GM23248 (cell line): ENCODE data around the gene FOXK1. TPM values are rescaled to one million over a fixed set of nuclear protein-coding genes. Genes with fewer than 3 reads are reported as not detected.
"Not testable (repeated sequence)": the region's sequence is repeated elsewhere in the genome, so short reads cannot be mapped to it uniquely, and the experiment has no call there.

Experiments
- DNase-seq: peaks from one replicate; pipeline ENCODE4 v3.0.0-alpha.2; 2015
- H2AFZ ChIP-seq: fragments of 200-600 bp; sonication (generic); 2 replicates; pipeline ENCODE4 v1.6.1; 2016; ENCODE audit warnings: antibody characterized with exemption
- H3F3A ChIP-seq: fragments of 200-600 bp; sonication (generic); 2 replicates; pipeline ENCODE4 v1.6.1; 2016; ENCODE audit warnings: mild to moderate bottlenecking, antibody characterized with exemption, mixed run types; ENCODE audit not compliant: insufficient read depth
- H3K27ac ChIP-seq: fragments of 200-600 bp; sonication (generic); 2 replicates; pipeline ENCODE4 v1.5.1; 2016; ENCODE audit warnings: mild to moderate bottlenecking
- H3K27me3 ChIP-seq: fragments of 200-600 bp; sonication (generic); replicated peaks from 2 replicates; pipeline ENCODE4 v1.6.1; 2016; ENCODE audit warnings: mild to moderate bottlenecking; ENCODE audit not compliant: insufficient read depth
- H3K36me3 ChIP-seq: fragments of 200-600 bp; sonication (generic); 2 replicates; pipeline ENCODE4 v1.6.1; 2016; ENCODE audit warnings: low read depth, mild to moderate bottlenecking
- H3K4me1 ChIP-seq: fragments of 200-600 bp; sonication (generic); 2 replicates; pipeline ENCODE4 v1.6.1; 2016; ENCODE audit warnings: mild to moderate bottlenecking; ENCODE audit not compliant: insufficient read depth
- H3K4me2 ChIP-seq: fragments of 200-600 bp; sonication (generic); one replicate; pipeline ENCODE4 v1.6.1; 2016; ENCODE audit warnings: mild to moderate bottlenecking; ENCODE audit not compliant: unreplicated experiment
- H3K4me3 ChIP-seq: fragments of 200-600 bp; sonication (generic); 2 replicates; pipeline ENCODE4 v1.5.1; 2016; ENCODE audit warnings: mild to moderate bottlenecking
- H3K79me2 ChIP-seq: fragments of 200-600 bp; sonication (generic); 2 replicates; pipeline ENCODE4 v1.6.1; 2016; ENCODE audit warnings: mild to moderate bottlenecking; ENCODE audit not compliant: insufficient read depth
- H3K9ac ChIP-seq: fragments of 200-600 bp; sonication (generic); 2 replicates; pipeline ENCODE4 v1.6.1; 2016; ENCODE audit warnings: mild to moderate bottlenecking
- H3K9me2 ChIP-seq: fragments of 200-600 bp; sonication (generic); 2 replicates; pipeline ENCODE4 v1.6.1; 2016; ENCODE audit warnings: mixed run types, mild to moderate bottlenecking, moderate library complexity; ENCODE audit not compliant: insufficient read depth
- H3K9me3 ChIP-seq: fragments of 200-600 bp; sonication (generic); one replicate; pipeline ENCODE4 v1.6.1; 2017; ENCODE audit warnings: low read depth
- H4K20me1 ChIP-seq: fragments of 200-600 bp; sonication (generic); 2 replicates; pipeline ENCODE4 v1.6.0; 2016; ENCODE audit not compliant: insufficient read depth
- EZH2 ChIP-seq: fragments of 200-600 bp; sonication (generic); IDR thresholded peaks from 2 replicates; pipeline ENCODE4 v1.6.1; 2018; ENCODE audit warnings: antibody characterized with exemption, mild to moderate bottlenecking; ENCODE audit not compliant: insufficient read depth, poor library complexity, severe bottlenecking
- EZH2phosphoT487 ChIP-seq: fragments of 200-600 bp; sonication (generic); IDR thresholded peaks from 2 replicates; pipeline ENCODE4 v1.6.1; 2018; ENCODE audit warnings: antibody characterized with exemption, moderate library complexity, mild to moderate bottlenecking, low read depth; ENCODE audit not compliant: insufficient read depth
- WGBS, 2 experiments: methylation state at CpG; one replicate each; pipeline ENCODE4 v1.1.6; 2015 to 2017; ENCODE audit warnings: low lambda C conversion rate in 2 of 2, low coverage in 1 of 2; ENCODE audit errors: missing lambda C conversion rate in 2 of 2; 5-methylcytosine and 5-hydroxymethylcytosine counted together
- in situ Hi-C: fragments of 300-500 bp; cut with MboI; formaldehyde crosslinking; loops from 2 replicates; pipeline ENCODE4 v1.15.0; 2020
- polyA plus RNA-seq: library from polyadenylated mRNA; unstranded; fragments of >200 nt; fragmentation: Nextera tagmentation; extraction: Ambion mirVana; gene quantifications from 2 replicates; pipeline ENCODE4 v1.2.1, GENCODE V29; 2016
- total RNA-seq: library from RNA; depleted of rRNA; stranded (reverse); fragments of >200 nt; shearing (Covaris generic); gene quantifications from 2 replicates; pipeline ENCODE4 v1.2.3, GENCODE V29; 2014

Gene FOXK1
- total and polyA plus RNA-seq, 2 experiments from 2014 or later: 8.5 to 16.4 TPM

DNA sequence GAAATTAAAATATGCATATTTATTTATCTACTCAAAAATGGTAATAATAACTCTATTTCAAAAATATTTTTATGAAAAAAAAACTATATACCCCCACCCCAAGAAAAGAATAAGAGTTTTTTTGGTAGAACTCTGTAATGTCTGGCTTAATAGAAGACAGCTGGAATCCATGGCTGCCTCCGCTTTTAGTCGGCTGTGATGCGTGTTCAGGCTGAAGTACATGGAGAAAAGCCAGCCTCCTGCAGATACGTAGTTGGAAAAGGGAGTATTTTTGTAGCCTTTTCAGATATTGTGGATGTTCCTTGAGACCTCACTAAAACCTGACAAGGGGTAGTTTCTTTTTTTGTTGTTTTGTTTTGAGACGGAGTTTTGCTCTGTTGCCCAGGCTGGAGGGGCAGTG, 10.0 kb downstream of the FOXK1 start:
- WGBS, 2 experiments: 11 to 15% methylated on average over 5 of the region's 5 CpGs
- H3K4me2 ChIP-seq: peak overlapping the region; percentile 86

DNA sequence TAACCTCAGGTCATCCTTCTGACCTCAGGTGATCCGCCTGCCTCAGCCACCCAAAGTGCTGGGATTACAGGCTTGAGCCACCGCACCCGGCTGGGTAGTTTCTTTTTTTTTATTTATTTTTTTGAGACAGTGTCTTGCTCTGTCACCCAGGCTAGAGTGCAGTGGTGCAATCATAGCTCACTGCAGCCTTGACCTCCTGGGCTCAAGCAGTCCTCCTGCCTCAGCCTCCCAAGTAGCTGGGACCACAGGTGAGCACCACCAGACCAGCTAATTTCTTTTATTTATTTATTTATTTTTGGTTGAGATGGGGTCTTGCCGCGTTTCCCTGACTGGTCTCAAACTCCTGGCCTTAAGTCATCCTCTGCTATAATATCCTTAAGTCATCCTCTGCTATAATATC, 10.5 kb downstream of the FOXK1 start:
- H3K9me2 ChIP-seq, H3K36me3 ChIP-seq, in situ Hi-C loops, H3K9me3 ChIP-seq, H3K27me3 ChIP-seq, H2AFZ ChIP-seq, H4K20me1 ChIP-seq, DNase-seq: not testable (repeated sequence)
- peak overlapping the region; percentile 89 for H3K9ac ChIP-seq
- H3F3A ChIP-seq: peaks cover 35% of the 10 kb centered on the region
- H3K4me1 ChIP-seq: peaks cover 57% of the 10 kb centered on the region
- peaks cover 94% of the 10 kb centered on the region for H3K79me2 ChIP-seq
- peak overlapping the region; percentile 86 for H3K4me2 ChIP-seq
- peak overlapping the region; percentile 99 for H3K27ac ChIP-seq
- H3K4me3 ChIP-seq: peak overlapping the region; percentile 48; the same call in 1 of the 2 replicates
- 54 to 63% methylated on average over 5 of the region's 5 CpGs for WGBS, 2 experiments

More for the DNA sequence above, 10.0 kb downstream of the FOXK1 start:
- Histone ChIP-seq H2AFZ (no peak overlapping the region), H3K4me3 (peak overlapping the region; percentile 48; the same call in 1 of the 2 replicates), H3K9me3 (no peaks in the 10 kb centered on the region), H3K27ac (peak overlapping the region; percentile 99), H3K9ac (peak overlapping the region; percentile 89), H3K9me2 (no peaks in the 10 kb centered on the region), H4K20me1 (no peaks in the 10 kb centered on the region), H3F3A (peaks cover 35% of the 10 kb centered on the region), H3K79me2 (peaks cover 94% of the 10 kb centered on the region), H3K36me3 (no peaks in the 10 kb centered on the region), H3K4me1 (peaks cover 57% of the 10 kb centered on the region), H3K27me3 (no peaks in the 10 kb centered on the region)
- TF ChIP-seq EZH2: no peak
- TF ChIP-seq EZH2phosphoT487: no peak
- DNase-seq: peak; percentile 90
- in situ Hi-C loops: no loop called here

DNA sequence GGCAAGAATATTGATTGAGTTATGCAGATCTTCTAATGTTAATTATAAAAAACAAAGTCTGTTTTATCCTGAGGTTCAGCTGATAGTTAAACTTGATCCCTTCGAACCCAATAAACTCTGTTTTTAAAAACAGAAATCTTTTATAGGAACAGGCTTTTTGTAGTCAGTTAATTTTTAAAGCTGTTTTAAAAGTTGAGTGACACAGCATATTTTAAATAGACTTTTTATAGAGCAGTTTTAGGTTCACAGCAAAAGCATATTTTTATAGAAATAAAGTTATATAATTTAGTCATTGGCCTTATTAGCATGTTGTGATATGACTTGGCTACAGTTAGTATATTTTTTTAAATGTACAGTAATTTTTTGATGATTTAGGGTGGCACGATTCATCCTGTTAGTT, 11.1 kb downstream of the FOXK1 start:
- Histone ChIP-seq H3F3A (peaks cover 35% of the 10 kb centered on the region), H3K9me2 (no peaks in the 10 kb centered on the region), H3K79me2 (peaks cover 94% of the 10 kb centered on the region), H4K20me1 (no peaks in the 10 kb centered on the region), H3K4me1 (peaks cover 57% of the 10 kb centered on the region), H3K9me3 (no peaks in the 10 kb centered on the region), H3K4me3 (no peak overlapping the region), H2AFZ (no peak overlapping the region), H3K4me2 (no peak overlapping the region), H3K36me3 (no peaks in the 10 kb centered on the region), H3K9ac (peak overlapping the region; percentile 89), H3K27ac (peak overlapping the region; percentile 99), H3K27me3 (no peaks in the 10 kb centered on the region)
- WGBS, 2 experiments: 79 to 87% methylated on average over 2 of the region's 2 CpGs
- in situ Hi-C loops: no loop called here
- TF ChIP-seq EZH2phosphoT487 (no peak), EZH2 (no peak)
- no peak for DNase-seq

DNA sequence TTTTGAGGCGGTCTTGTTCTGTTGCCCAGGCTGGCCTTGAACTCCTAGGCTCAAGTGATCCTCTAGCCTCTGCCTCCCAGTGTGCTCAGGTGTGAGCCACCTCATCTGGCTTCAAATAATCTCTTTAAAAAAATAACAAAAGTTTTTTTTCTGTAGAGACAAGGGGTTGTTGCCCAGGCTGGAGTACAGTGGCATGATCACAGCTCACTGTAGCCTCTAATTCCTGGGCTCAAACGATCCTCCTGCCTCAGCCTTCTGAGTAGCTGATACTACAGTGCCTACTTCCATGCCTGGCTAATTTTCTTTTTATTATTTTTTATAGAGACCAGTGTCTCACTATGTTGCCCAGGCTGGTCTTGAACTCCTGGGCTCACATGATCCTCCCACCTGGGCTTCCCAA, 11.7 kb downstream of the FOXK1 start:
- Histone ChIP-seq H3K4me3 (no peak overlapping the region), H3K9me3 (no peaks in the 10 kb centered on the region), H4K20me1 (no peaks in the 10 kb centered on the region), H3K4me1 (peaks cover 57% of the 10 kb centered on the region), H3K36me3 (no peaks in the 10 kb centered on the region), H2AFZ (no peak overlapping the region), H3K4me2 (peak overlapping the region; percentile 81), H3K27ac (peak overlapping the region; percentile 99), H3K79me2 (peaks cover 94% of the 10 kb centered on the region), H3K27me3 (no peaks in the 10 kb centered on the region), H3K9me2 (no peaks in the 10 kb centered on the region), H3K9ac (peak overlapping the region; percentile 89), H3F3A (peaks cover 35% of the 10 kb centered on the region)
- in situ Hi-C loops: no loop called here
- no peak for DNase-seq
- WGBS, 2 experiments: 84 to 100% methylated on average over 2 of the region's 2 CpGs
- TF ChIP-seq EZH2 (no peak), EZH2phosphoT487 (no peak)

DNA sequence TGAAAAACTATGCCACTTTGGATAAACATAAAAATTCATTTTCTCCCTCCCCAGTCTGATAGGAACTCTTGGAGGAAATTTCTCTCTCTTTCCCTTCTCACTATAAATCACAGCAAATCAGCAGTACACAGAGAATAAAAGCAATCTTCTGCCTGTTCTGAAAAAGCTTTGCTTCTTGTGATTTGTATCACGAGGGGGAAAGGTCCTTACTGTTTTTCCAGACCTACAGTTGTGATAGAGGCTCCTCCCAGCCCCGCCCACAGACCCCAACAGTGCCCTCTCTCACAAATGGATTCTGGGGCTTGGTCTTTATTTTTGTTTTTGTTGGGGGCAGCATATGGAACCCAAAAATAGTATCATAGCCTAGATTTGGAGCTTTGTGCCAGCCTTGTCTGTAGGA, 12.2 kb downstream of the FOXK1 start:
- in situ Hi-C loops: no loop called here
- peak; percentile 28 for DNase-seq
- no peaks in the 10 kb centered on the region for H3K9me2 ChIP-seq
- H3K9me3 ChIP-seq: no peaks in the 10 kb centered on the region
- no peaks in the 10 kb centered on the region for H3K36me3 ChIP-seq
- peak overlapping the region; percentile 99 for H3K27ac ChIP-seq
- 50 to 100% methylated on average over 1 to 2 of the region's 2 CpGs for WGBS, 2 experiments
- peak overlapping the region; percentile 89 for H3K9ac ChIP-seq
- H3F3A ChIP-seq: peaks cover 35% of the 10 kb centered on the region
- H3K4me3 ChIP-seq: peak overlapping the region; percentile 57
- no peak overlapping the region for H2AFZ ChIP-seq
- no peaks in the 10 kb centered on the region for H4K20me1 ChIP-seq
- peak overlapping the region; percentile 81 for H3K4me2 ChIP-seq
- peaks cover 57% of the 10 kb centered on the region for H3K4me1 ChIP-seq
- H3K79me2 ChIP-seq: peaks cover 94% of the 10 kb centered on the region
- TF ChIP-seq EZH2: no peak
- no peak for TF ChIP-seq EZH2phosphoT487
- no peaks in the 10 kb centered on the region for H3K27me3 ChIP-seq
